Kasumi-1 (cell line): Measurements from ENCODE around the gene WDR7.
A peak's percentile ranks its signal among the peaks of the same experiment; 100 is the strongest.
"Not testable (repeated sequence)": the region's sequence is repeated elsewhere in the genome, so short reads cannot be mapped to it uniquely, and the experiment has no call there.

Source experiments
- DNase-seq, 2 experiments: peaks; one replicate each; lab custom pipeline; 2025; lab: John Stamatoyannopoulos, UW

Gene WDR7

GRCh38 chr18:56654280-56654679 is 3.1 kb downstream of the WDR7 start:
- not testable (repeated sequence) for DNase-seq

GRCh38 chr18:56658261-56658660 is 7.1 kb downstream of the WDR7 start:
- DNase-seq = no peak

DNA sequence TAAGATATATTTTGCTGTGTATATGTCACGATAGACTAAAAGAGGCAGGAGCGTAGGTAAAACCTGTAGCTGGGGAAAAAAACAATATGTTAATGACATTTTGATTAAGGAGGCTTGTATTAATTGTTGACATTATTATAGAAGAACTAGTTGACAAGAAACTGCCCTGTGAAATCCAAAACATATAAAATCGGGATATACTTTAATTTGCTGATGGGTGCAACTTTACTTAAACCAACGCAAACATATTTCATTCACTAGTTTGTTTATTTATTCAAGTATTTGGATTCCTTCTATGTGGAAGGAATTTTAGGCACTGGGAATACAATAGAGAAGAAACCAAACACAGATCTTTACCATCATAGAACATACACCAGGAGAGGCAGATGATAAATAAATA is 8.0 kb downstream of the WDR7 start:
- no peak for DNase-seq

DNA sequence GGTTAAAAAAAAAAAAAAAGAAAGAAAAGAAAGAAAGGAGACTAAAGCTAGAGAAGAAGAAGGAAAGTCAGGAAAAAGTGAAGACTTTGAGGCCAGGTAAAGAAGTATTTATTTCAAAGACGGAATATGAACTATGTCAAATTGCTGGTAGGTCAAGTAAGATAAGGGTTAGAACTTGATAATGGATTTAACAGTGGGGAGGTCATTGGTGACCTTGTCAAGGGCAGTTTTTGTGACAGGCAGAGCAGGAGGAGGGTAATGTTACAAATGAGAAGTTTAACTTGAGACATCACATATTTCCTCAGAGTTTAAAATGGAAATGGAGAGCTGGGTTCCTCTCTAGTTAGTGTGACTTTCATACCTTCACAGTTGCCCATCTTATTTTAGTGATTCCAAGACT is 9.5 kb downstream of the WDR7 start:
- no peak for DNase-seq

- no peak for DNase-seq
Measured at GRCh38 chr18:56661360-56662062, 10.4 kb downstream of the WDR7 start.

DNA sequence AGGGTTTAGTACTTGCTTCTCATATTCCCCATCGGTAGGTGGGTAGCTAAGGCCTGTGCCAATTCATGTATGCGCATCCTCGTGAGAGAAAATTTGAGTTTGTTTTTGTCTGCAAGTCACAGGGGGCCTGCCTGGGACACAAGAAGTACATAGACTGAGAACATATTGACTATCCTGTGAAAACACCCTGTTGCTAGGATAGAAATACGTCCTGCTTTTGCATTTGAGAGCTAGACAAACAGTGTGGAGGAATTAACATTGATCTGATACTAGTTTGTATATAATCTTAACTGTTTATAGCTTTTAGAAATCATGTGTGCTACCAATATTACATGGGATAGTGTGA is 10.9 kb downstream of the WDR7 start:
- no peak for DNase-seq

DNA sequence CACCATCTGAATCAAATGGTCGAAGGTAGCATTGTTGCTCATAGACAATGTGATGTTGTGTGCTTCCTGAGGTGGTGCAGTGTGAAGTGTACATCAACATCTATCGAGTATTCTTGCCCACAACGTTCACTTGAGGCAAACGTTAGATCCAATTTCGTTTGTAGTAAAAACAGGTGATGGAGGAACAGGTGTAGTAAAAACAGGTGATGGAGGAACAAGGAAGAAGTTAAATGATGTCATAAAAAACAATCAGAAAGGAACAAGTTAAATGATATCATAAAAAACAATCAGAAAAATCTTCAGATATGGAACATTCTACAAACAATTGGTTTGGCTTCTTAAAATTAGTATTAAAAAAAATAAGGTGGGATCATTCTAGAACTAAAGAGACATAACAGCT is 11.3 kb downstream of the WDR7 start:
- DNase-seq = no peak

DNA sequence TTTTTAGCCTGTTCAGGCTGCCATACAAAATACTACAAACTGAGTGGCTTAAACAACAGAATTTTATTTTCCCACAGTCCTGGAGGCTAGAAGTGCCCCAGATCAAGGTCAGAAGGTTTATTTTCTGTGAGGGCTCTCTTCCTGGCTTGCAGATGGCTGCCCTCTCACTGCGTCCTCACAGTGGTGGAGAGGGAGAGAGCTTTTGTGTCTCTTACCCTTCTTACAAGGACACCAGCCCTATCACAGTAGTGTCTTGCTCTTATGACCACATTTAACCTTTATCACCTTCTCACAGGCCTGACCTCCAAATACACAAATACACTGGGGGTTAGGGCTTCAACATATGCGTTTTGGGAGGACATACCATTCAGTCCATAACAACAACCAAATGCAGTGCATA is 11.7 kb downstream of the WDR7 start:
- no peak for DNase-seq

DNA sequence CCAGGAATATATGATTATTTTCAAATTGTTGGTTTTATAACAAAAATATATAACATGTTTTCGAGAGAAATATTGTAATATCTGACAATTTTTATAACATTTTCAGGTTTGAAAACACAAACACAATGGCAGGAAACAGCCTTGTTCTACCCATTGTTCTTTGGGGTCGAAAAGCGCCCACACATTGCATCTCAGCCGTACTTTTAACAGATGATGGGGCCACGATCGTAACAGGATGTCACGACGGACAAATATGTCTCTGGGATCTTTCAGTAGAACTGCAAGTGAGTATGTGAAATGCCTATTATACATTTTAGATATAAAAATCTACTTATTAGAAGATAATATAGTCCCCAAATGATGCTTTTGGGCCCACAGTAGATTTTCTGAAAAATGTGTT is 21.2 kb downstream of the WDR7 start:
- no peak for DNase-seq

- no peak for DNase-seq
Measured at GRCh38 chr18:56672981-56673380, 21.8 kb downstream of the WDR7 start.

DNA sequence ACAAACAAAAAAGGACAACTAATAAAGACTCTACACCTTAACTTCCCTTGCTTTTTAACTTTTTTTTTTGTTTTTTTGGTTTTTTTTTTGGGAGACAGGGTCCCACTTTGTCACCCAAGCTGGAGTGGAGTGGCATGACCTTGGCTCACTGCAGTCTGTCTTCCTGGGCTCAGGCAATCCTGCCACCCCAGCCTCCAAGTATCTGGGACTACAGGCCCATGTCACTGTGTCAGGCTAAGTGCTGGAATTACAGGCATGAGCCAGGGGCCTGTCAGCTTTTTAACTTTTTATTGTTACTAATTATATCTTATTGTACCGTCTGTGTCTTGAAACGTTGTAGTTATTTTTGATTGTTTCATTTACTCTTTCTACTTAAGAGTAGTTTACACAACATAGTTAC is 25.5 kb downstream of the WDR7 start:
- no peak for DNase-seq

DNA sequence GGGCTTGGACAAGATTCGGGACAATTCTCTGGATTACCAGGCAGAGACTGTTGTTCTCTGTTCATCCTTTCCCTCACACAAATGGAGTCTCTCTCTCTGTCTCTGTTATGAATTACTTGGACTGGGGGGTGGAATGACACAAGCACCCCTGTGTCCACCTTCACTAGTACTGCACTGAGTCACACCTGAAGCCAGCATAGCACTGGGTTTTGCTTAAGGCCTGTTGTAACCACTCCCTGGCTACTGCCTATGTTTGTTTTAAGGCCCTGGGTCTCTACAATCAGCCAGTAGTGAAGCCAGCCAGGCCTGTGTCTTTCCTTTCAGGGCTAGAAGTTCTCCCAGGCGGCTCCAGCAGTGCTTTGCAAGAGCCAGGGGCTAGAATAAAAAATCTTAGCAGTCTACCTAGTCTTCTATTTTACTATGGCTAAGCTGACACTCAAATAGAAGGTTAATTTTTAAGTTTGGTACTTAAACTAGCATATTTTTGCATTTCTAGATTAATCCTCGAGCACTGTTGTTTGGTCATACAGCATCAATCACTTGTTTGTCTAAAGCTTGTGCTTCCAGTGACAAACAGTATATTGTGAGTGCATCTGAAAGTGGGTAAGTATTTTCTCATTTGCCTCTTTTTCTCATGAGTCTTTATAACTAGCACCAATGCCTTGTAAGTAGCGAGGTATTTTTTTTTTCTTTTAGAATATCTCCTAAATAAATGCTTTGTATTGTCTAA is 27.8 kb downstream of the WDR7 start:
- no peak for DNase-seq

DNA sequence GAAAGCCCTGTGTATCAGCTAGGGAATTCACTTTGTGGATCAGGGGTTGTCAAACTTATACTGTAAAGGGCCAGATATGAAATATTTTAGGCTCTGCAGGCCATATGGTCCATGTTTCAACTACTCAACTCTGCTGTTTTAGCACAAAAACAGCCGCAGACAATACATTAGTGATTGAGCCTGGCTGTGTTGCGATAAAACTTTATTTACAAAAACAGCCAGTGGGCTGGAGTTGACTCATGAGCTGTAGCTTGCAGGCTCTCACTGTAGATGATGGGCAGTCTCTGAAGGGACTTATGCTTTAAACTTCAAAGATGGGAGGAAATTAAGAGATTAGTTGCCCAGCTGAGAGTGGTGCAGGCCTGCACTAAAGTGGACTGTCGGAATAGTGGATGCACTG is 33.1 kb downstream of the WDR7 start:
- no peak for DNase-seq

DNA sequence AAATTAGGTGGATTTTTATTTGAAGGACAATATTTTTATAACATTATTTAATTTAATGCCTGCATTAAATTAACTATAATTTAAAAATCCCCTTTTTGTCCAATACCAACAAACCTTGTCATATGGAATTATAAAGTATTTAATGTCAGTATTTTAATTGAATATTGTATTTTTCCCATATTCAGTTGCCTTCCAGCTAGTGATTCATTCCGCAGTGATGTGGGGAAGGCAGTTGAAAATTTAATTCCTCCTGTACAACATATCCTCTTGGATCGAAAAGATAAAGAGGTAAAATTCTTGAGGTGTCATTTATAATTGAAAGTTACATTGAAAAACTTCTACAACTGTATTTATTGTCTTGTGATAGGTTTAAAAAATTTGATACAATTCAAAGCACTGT is 40.4 kb downstream of the WDR7 start:
- DNase-seq = no peak

DNA sequence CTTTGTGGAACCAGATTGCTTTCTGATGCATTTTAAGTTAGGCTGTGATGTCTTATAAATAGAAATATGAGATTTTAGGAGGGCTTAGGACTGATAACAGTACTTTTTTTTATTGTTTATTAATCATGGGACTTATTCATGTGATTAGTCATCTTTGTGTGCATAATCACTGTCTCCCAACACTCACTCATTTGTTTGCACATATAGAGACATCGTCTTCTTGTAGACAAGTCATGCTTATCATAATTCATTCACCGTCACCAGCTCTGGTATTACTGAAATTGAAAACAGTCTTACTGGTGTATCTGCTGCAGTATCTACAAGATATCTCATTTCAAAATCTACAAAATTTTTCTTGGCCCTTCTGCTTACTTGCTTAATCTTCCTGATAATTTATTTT is 45.8 kb downstream of the WDR7 start:
- no peak for DNase-seq

DNA sequence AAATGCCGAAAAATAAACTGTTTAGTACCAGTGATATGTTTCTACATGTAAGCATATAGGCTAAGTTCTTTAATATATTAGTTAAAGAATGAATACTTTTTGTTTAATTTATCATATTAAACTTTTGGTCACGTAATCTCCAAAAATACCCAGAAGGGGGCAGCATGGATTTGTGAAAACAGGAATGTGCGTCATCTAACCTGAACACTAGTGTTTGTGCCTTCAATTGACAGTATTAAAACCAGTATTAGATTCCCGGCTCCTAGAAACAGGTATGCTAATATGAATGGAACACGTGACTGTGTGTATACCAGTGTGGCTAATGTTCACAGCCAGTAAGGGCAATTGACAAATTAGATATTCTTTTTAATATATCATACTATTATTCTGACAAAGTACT is 51.8 kb downstream of the WDR7 start:
- peak; percentile 53 to 68 for DNase-seq

GRCh38 chr18:56709463-56709862 is 58.3 kb downstream of the WDR7 start:
- peak; percentile 80 to 89 for DNase-seq

GRCh38 chr18:56711708-56712445 is 60.7 kb downstream of the WDR7 start:
- DNase-seq = no peak

- DNase-seq = no peak
Measured at GRCh38 chr18:56712761-56713160, 61.6 kb downstream of the WDR7 start.

- DNase-seq = no peak
Measured at GRCh38 chr18:56715121-56715520, 64.0 kb downstream of the WDR7 start.

GRCh38 chr18:56716692-56717146 is 65.6 kb downstream of the WDR7 start:
- DNase-seq = no peak

DNA sequence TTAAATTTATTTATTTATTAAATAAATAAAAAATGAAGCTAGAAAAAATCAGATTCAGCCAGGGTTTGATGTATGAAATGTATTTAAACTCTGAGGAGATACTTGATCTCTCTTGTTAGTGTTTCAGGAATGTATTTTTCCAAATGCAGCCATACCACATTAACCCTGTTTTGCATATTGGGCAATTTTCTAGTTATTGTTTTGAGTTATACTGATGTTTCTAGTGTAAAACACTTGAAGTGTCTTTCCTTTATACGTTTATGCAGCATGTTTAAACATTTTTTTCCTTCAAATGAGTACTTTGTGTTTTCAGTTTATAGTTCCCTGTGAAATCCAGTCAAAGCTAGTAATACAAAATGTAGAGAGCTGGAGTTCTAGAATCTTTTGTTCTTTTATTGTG is 69.9 kb downstream of the WDR7 start:
- no peak for DNase-seq

- no peak for DNase-seq
Measured at GRCh38 chr18:56721491-56721890, 70.3 kb downstream of the WDR7 start.
